ENCODE results near the gene DIAPH1.
"Not testable (repeated sequence)": the region's sequence is repeated elsewhere in the genome, so short reads cannot be mapped to it uniquely, and the experiment has no call there.

Gene DIAPH1

DNA sequence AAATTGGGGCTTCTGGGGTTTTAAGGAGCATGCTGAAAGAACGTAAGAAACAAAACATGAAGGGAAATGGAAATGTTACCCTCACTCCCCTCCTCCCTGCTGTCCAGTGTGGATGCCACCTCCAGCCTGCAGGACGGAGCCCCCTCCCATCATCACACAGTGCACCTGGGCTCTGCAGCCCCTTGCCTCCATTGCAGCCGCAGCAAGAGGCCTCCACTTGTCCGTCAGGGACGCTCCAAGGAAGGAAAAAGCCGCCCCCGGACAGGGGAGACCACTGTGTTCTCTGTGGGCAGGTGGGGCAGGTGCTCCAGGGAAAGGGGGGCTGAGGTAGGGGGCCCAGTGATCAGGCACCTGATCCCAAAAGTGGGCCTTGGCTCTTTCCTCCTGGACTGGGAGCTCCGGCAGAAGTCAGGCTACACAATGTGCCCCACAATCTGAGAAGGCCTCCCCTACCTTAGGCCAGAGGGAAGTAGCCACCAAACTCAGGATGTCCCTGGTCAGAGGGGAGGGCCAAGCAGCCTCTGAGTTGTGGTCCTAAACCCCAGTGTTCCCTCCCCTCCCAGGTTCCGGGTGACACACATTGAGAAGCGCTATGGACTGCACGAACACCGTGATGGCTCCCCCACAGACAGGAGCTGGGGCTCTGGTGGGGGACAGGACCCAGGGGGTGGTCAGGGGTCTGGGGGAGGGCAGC lies 20.7 kb upstream of the DIAPH1 start:
- no peak for DNase-seq

DNA sequence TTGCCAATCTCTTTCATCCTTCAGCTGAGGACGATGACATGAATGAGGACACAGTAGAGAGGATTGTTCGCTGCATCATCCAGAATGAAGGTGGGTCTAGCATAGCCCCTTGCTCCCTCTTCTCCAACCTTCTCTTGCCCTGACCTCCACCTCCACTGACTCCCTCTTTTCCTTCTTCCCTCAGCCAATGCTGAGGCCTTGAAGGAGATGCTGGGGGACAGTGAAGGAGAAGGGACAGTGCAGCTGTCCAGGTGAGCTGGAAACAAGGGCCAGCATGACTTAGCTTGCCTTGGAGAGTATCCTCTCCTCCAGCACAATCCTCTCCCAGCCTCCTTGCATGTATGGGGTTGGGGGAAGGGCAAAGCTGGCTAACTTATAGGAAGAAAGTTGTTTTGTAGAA lies 20.0 kb upstream of the DIAPH1 start:
- DNase-seq = no peak

DNA sequence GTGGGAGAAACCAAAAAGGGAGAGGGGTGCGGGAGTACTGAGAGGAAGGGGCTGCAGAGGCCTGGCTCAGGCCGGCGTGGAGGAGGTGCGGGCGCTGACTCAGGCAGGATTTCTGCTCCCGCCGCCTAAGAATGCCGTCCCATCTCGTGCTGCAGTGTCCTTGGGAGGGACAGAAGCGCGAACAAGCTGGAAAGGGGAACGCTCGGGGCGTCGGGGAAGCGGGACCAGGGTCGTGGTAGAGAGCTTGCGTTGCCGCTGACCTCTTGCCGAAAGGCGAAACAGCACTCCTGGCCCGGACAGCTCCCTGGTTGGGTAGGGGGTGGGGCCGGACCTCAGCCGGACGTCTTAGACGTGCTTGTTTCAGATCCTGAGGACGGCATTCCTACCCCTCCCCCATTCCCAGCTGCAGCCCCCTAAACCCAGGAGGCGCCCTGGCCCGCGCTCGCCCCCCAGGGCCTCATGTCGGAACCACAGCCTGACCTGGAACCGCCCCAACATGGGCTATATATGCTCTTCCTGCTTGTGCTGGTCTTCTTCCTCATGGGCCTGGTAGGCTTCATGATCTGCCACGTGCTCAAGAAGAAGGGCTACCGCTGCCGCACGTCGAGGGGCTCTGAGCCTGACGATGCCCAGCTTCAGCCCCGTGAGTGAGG lies 19.1 kb upstream of the DIAPH1 start:
- peak; percentile 84 for DNase-seq

DNA sequence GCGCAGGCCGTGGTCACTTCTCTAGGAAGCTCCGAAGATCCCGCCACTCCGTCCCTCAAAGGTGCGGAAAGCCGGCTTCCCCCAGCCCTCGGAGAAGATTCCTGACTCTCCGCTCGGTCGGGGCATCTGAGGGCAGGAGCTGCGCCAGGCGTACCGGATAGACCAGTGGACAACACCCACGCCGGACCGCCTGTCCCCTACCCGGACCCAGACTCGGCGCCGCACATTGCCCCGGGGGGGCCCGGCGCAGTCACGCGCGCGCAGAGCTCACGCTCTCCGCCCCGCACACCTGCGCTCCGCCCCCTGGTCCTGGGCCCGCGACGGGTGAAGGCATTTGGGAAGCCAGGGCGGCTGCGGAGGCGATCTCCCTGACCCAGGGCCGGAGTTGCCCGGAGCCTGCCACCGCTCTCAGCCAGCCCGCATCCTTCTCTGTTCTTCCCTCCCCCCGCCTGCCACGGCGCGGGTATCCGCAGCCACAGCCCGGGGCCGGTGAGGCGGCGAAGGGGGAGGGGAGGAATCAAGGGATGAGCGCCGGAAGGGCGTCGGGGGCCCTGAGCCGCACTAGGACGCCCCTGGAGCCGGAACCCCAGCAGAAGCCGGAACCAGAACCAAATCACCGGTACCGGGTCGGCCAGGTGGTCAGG lies 18.4 kb upstream of the DIAPH1 start:
- DNase-seq = peak; percentile 57

DNA sequence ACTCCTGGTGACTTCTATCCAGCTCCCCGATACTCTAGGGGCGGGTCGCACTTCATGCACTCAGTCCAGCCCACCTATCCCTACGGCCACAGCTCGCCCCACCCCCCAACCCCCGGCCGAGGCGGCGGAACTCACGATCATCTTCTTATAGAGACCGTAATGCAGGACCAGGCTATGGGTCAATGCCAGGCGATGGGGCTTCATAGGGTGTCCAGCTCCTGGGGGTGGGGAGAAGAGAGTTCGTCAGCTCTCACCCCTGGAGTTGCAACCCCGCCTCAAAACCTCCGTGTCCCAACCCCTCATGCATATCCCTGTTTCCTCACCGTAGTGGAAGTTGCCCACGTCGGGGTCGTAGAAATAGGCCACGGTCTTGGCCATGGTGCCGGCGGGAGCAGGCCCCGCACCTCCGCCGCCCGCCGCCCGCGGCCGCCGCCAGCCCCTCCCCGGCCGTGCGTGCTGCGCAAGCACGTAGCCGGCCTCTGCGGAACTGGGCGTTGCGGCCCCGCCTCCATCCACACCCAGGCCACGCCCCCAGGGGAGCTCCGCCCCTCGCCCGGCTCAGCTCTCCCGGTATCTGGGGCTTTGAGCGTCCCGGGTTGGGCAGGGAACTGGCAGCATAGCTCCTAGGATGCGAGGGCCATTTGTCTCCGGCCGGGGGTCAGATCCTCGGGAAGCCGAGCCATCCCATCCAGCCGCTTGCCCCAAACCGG lies 17.8 kb upstream of the DIAPH1 start, which contains the start of the genes HDAC3 and RELL2:
HDAC3 (minus strand) TSS at position 437 of the 710 bp plus-strand sequence; CDS start at position 378, 59 bp downstream.
RELL2 (plus strand) TSS at position 585 of the 710 bp plus-strand sequence. CDS start 1,229 bp downstream, outside the sequence.
- DNase-seq = peak; percentile 93

DNA sequence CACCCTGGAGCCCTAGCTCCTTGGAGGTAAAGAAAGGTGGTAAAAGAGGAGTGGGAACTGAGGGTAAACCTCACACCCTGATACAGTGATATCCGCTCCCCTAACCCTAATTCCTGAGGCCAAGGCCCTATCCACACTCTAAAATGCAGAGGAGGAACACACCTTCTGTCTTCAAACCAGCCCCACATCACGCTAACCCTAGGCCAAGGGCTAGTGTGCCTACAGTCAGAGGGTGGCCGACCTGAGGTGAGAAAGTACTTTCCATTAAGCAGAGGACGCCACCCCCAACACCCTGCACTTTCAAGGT lies 17.3 kb upstream of the DIAPH1 start:
- DNase-seq = no peak

DNA sequence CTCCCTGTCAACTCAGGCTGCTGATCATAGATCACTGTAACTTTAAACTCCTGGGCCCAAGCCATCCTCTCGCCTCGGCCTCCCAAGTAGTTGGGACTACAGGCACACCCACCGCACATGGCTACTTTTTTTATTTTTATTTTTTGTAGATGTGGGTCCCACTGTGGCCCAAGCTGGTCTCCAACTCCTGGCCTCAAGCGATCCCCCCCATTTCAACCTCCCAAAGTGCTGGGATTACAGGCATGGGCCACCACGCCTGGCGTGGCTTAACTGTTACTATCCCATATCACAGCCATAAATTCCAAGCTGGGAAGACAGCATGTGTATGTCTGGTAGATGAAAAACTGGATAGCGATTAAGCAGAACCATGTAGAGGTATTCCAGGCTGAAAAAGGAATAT lies 16.8 kb upstream of the DIAPH1 start:
- no peak for DNase-seq

DNA sequence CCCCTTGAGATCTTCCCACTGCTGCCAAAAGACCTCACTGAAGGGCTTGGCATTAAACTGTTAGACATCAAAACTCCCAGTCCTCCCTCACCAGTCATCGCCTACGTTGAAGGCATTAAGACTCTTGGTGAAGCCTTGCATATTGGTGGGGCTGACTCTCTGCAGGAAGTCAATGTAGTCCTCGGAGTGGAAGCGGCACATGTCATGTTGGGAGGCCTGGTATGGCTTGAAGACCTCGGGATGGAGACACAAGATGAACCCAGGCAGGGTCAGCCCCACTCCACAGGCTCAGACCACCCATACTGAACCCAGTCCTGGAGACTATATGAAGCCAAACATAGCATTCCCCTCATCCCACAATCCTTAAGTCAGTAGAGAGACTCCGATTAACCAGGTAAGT lies 15.9 kb upstream of the DIAPH1 start:
- DNase-seq = no peak

DNA sequence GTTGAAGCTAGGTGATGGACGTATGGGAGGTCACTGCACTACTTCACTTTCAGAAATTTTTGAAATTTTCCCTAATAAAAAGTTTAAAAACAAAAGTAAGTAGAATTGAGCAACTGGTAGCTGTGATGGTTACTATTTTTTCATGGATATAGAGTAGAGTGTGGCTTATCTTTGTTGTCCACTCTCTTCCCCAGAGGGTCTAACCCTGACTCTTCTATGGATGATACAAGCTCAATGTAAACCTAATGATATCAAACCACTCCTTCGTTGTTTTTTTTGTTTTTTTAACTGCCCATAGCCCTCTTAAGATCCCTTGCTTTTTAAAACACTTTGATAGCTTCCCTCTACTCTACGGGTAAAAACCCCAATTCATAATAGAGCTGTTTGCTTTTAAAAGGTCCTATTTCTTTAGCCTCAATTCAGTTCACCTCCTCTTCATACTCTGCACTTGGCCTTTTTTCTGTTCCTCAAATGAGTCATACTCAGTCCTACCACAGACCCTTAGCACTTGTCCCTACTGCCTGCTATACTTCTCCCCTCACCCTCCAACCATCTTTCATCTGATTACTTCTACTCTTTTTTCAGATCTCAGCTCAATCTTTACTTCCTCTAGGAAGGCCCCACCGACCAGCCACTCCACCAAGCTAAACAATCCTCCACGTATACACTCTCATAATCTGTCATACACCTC lies 15.2 kb upstream of the DIAPH1 start:
- peak; percentile 72 for DNase-seq

DNA sequence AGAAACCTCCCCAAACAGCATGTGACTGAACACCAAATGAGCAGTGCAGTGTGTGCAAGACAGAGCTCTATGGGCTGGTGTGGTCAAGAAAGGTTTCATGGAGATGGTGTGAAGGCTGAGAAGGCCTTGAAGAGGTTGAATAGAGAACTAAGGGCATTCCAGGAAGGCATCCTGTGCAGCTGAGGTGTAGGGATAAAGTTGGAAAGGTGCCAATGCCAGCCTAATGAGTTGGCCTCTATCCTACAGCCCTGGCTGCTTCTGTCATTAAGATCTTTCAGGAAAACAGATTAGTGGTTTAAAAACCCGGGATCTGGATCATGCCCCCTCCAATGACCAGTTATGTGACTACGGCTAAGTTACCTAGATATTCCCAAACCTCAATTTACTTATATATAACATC lies 13.8 kb upstream of the DIAPH1 start:
- peak; percentile 25 for DNase-seq

DNA sequence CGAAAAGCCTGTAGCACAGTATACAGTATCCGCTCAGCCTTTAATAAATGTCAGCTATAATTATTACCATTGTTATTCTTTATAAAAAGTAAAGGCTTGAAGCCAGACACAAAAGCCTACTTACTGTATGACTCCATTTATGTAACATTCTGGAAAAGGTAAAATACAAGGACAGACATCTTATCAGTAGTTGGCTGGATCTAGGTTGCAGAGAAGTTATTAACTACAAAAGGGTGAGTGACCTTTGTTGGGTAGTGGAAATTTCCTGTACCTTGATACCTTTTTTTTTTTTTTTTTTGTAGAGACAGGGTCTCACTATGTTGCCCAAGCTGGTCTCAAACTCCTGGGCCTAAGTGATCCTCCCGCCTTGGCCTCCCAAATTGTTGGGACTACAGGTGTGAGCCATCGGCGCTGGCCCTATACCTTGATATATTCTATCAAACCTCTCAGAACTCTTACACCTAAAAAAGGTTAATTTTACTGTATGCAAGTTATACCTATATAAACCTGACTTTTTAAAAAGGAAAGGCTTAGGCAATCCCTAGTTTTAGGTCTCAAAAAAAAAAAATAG lies 11.9 kb upstream of the DIAPH1 start:
- no peak for DNase-seq

DNA sequence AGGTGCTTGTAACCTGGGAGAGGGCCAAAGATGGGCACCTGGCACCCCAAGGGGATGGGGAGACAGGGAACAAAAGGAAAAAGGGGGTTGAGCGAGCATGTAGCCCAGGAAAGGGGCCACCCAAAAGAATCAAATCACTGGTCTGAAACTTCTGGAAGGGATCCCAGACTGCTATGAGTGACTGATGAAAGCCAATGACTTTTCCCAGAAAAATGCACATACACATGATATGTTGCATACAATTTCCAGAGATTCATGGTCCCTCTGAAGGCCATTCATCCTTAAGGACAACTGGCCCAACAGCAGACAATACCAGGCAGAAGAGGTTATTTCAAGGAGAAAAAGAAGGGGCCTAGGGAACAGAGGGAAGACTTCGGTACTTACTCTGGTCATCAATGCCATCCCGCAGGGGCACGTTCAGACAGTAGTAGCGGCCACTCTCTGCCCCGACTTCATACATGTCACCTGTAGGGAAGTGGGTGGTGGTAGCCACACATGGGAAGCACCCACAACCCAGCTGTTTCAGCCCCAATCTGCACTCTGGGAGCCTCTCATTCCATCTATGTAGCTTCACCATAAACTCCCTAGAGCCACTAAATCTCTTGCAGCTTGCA lies 9.5 kb upstream of the DIAPH1 start:
- no peak for DNase-seq

DNA sequence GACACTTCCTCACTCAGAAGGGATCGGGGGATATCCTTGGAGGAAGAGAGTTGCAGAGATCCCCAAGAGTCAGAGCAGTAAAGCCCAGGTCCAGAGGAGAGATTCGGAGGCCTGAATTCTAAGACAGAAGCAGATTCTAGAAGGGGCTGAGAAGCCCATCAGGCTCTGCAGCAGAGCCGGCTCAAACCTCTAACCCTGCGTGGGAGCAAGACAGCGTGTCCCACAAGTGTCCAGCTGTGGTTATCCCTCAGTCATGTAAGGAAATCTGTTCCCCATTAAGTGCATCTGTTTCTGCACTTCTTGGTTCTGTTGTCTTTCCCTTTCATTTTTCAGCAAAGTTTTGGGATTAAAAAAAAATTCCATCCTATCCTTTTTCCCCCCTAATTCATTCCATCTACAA lies 4.8 kb upstream of the DIAPH1 start:
- no peak for DNase-seq

DNA sequence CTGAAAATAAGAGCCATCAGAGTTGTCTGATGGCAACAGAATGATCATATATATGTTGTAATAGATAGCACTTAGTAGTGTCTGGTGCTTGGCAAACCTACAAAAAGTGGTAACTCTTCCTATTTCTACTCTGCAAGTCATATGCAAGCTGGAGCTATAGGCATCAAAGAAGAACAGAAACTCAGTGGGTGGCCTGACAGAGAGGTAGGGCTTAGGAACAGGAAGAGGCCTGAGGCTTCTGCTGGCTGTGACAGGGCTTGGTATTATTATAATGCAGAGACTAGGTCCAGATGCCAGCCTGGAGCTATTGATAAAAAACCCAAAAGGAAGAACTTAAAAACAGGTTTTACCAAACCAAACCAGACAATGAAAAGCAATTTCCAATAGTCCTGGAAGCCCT lies 4.4 kb upstream of the DIAPH1 start:
- no peak for DNase-seq

DNA sequence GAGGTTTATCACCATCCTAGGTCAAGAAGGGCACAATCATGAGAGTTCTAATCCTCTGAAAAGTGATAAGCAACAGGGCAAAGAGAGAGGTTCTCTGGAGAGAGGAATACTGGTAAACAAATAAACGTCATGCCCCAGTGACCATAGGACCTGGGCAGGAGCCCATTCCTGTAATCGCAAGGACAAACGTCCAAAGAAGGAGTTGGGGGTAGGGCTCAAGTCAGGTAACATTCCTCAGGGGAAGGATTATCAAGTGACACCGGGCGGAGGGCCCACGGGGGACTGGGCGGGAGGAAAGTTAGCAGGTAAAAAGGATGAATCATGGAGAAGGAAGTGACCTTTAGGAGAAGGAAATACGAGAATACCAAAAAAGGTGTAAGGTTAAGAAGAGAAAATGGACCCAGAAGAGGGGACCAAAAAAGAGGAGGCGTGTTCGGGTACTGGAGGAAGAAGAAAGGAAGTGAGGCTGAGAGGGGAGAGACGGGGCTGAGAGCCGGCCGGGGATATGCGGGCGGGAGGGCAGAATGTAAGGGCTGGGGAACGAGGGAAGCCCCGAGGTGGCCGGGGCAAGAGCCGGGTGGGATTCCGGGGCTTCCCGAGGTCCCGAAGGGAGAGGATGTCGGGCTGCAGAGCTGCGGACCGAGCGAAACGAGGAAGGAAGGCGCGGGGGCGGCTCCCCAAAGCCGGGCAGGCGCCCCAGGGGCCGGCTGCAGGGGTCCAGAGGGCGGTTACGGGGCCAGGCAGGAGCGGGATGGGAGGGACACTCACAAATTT lies 583 bp downstream of the DIAPH1 start:
- DNase-seq = peak; percentile 64

DNA sequence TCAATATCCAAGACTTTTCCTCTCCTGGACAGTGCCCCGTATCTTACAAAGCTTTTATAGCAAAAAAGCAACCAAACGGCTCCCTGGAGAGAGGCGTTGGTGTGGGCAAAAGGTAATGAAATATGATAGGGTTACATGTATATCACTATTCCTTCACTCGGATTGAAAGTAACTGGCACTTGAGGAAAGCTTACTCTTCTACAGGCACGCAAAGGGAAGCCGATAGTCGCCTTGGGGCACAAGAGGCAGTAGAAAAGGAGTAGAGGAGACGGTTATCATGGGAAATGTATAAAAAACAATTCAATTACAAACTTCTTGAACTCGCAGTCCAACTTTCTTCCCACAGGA lies 1.1 kb downstream of the DIAPH1 start:
- DNase-seq = peak; percentile 50

DNA sequence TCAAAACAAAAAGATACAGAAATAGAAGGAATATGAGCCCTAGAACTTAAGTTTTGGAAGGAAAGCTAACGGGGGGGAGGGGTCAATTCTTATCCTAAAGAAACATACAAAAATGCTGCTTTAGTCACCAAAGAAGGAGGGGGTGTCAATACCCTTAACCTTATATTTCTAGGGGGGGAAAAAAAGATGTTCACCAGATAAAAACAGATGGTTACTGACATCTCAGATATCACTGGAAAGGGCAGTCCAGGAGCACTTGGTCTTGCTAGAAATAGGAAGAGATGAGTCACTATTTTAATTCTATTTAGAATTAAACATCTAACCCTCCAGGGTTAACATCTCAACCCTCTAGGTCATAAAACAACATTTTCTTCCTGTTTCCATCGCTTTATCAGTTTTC lies 1.7 kb downstream of the DIAPH1 start:
- peak; percentile 67 for DNase-seq

DNA sequence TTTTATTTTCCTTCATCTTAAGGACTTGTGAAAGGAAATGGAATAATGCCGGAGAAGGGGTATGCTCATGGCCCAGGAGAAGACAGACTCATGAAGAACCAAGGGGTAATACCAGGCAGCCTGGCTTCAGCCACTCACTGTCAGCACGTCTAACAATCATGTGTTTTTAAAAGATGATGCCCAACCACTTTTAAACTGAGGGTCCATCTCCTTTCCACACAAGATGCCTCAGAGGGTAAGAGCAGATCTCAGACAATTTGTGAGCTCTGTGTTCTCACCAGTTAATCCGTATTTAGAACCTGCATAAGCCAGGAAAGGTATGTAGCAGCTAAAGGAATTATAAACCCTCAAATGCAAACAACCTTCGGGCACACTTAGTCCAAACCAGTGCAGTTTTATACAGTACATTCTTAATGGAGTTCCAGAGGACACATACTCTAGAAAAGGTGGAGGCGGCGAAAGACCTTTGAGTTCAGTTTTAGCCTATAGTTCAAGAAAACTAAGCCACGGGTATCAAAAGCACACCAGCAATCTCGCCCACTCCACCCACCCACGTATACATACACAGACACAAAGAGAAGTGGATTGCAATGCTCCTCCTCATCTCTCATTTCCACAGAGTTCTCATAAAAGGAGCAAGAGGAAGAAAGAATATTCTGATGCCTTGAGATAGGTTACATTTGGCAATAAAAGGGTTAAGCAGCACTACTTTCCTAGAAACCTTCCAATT lies 2.6 kb downstream of the DIAPH1 start:
- no peak for DNase-seq

DNA sequence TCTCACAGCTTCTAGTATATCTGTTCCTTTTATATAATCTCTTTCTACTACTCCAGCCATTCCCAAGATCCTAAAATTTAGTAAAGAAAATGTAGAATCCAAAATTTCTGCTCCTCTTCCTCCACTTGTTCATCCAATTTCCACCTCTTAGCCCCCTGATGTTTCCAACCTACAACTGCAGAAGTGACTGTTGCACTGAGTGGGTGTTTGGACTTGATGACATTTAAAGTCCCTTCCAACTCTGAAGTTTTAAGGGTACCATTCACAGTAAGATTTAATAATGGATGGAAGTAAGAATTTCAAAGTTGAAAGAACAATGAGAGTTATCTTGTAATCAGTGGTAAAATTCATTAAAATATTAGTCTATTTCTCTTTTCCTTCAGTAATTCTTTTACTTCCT lies 5.5 kb downstream of the DIAPH1 start:
- no peak for DNase-seq

DNA sequence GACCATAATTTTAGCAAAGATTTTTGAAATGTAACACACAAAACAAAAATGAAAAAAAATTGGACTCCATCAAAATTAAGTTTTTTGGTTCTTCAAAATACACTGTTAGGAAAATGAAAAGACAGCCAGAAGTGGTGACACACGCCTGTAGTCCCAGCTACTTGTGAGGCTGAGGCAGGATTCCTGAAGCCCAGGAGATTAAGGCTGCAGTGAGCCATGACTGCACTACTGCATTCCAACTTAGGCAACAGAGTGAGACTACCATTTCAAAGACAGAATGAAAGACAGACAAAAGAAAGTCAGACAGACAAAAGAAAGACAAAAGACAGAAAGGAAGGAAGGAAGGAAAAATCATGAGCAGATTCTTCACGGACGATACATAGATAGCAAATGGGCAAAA lies 7.5 kb downstream of the DIAPH1 start:
- DNase-seq = no peak

DNA sequence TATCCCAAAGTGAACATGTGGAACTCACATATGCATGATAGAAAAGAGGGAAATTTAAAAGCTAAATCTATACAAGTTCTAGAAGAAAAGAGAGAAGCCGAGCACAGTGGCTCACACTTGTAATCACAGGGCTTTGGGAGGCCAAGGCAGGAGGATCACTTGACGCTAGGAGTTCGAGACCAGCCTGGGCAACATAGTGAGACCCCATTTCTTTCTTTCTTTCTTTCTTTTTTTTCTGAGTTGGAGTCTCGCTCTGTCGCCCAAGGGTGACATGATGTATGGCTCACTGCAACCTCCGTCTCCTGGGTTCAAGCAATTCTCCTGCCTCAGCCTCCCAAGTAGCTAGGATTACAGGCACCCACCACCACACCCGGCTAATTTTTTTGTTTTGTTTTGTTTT lies 8.9 kb downstream of the DIAPH1 start:
- not testable (repeated sequence) for DNase-seq

Measured in hematopoietic multipotent progenitor cell treated with erythropoietin and hydrocortisone succinate and interleukin-3 and kit ligand, for 6 days (in vitro differentiated cells).